GM18868 (cell line): Measurements from ENCODE around the gene PCGF5.
"Not testable (repeated sequence)": the region's sequence is repeated elsewhere in the genome, so short reads cannot be mapped to it uniquely, and the experiment has no call there.

Experiments
- ATAC-seq: cut with Tn5 transposase; IDR thresholded peaks from one replicate; pipeline ENCODE4 v1.9.1; 2021; ENCODE audit warnings: mild to moderate bottlenecking, moderate library complexity; ENCODE audit not compliant: unreplicated experiment

The PCGF5 gene

GRCh38 chr10:91271886-91272285 lies 51.4 kb downstream of the PCGF5 start:
- ATAC-seq: no peak

GRCh38 chr10:91284486-91285090 lies 64.1 kb downstream of the PCGF5 start:
- ATAC-seq: no peak

GRCh38 chr10:91286572-91286971 lies 66.1 kb downstream of the PCGF5 start:
- no peak for ATAC-seq

GRCh38 chr10:91287276-91287675 lies 66.8 kb downstream of the PCGF5 start:
- ATAC-seq: no peak

GRCh38 chr10:91287912-91288311 lies 67.4 kb downstream of the PCGF5 start:
- no peak for ATAC-seq

GRCh38 chr10:91289305-91289704 lies 68.8 kb downstream of the PCGF5 start:
- ATAC-seq: no peak

GRCh38 chr10:91290607-91291006 lies 70.1 kb downstream of the PCGF5 start:
- ATAC-seq: no peak

GRCh38 chr10:91294134-91294906 lies 73.9 kb downstream of the PCGF5 start:
- no peak for ATAC-seq

GRCh38 chr10:91295346-91295745 lies 74.9 kb downstream of the PCGF5 start:
- ATAC-seq: no peak

GRCh38 chr10:91296471-91296870 lies 76.0 kb downstream of the PCGF5 start:
- no peak for ATAC-seq

- ATAC-seq: peak; percentile 89
Measured at GRCh38 chr10:91298224-91298871, 77.9 kb downstream of the PCGF5 start.

GRCh38 chr10:91299999-91300575 lies 79.6 kb downstream of the PCGF5 start:
- no peak for ATAC-seq

GRCh38 chr10:91302946-91303345 lies 82.5 kb downstream of the PCGF5 start:
- ATAC-seq: not testable (repeated sequence)

- ATAC-seq: not testable (repeated sequence)
Measured at GRCh38 chr10:91305979-91306378, 85.5 kb downstream of the PCGF5 start.

GRCh38 chr10:91307489-91307888 lies 87.0 kb downstream of the PCGF5 start:
- peak; percentile 91 for ATAC-seq

GRCh38 chr10:91309711-91310110 lies 89.2 kb downstream of the PCGF5 start:
- no peak for ATAC-seq

GRCh38 chr10:91311601-91312381 lies 91.3 kb downstream of the PCGF5 start:
- no peak for ATAC-seq

GRCh38 chr10:91312382-91312733 lies 91.9 kb downstream of the PCGF5 start:
- no peak for ATAC-seq

- ATAC-seq: peak; percentile 60
Measured at GRCh38 chr10:91313796-91314485, 93.5 kb downstream of the PCGF5 start.

- no peak for ATAC-seq
Measured at GRCh38 chr10:91316486-91316885, 96.0 kb downstream of the PCGF5 start.
